K562 (cell line): ENCODE measurements around the gene SLC25A51. TPM values are rescaled to one million over a fixed set of nuclear protein-coding genes. Genes with fewer than 3 reads are reported as not detected.

Experiments
- ARID1B ChIP-seq: fragments of 450-650 bp; IDR thresholded peaks from 2 replicates; pipeline ENCODE4 v1.6.1; 2016; ENCODE audit warnings: antibody characterized with exemption, mild to moderate bottlenecking, inconsistent platforms
- ATF7 ChIP-seq: fragments of 450-650 bp; IDR thresholded peaks from 2 replicates; pipeline ENCODE4 v1.7.1; 2014; ENCODE audit warnings: mild to moderate bottlenecking, moderate library complexity
- BACH1 ChIP-seq: fragments of 200-800 bp; sonication (Bioruptor generic); IDR thresholded peaks from 2 replicates; pipeline ENCODE4 v1.6.1; 2016; ENCODE audit warnings: missing genetic modification characterization, missing compliant biosample characterization
- CAMTA2 ChIP-seq: fragments of 250-450 bp; sonication (Bioruptor Pico); conservative IDR thresholded peaks from 2 replicates; pipeline ENCODE4 v1.5.1; 2022
- CREB3L1 ChIP-seq: fragments of 450-650 bp; IDR thresholded peaks from 2 replicates; pipeline ENCODE4 v1.6.1; 2014; ENCODE audit warnings: low read depth, mild to moderate bottlenecking, moderate library complexity, borderline replicate concordance
- CREM ChIP-seq: IDR thresholded peaks from 2 replicates; pipeline ENCODE4 v1.6.1; 2014; ENCODE audit warnings: antibody characterized with exemption, low read depth
- DACH1 ChIP-seq: fragments of 450-650 bp; IDR thresholded peaks from 2 replicates; pipeline ENCODE4 v1.6.1; 2018; ENCODE audit not compliant: partially characterized antibody
- EGR1 ChIP-seq: fragments of 450-650 bp; conservative IDR thresholded peaks from 2 replicates; pipeline ENCODE4 v1.6.1; 2017; ENCODE audit warnings: mild to moderate bottlenecking
- HDAC6 ChIP-seq: IDR thresholded peaks from 2 replicates; pipeline ENCODE4 v1.6.1; 2012; ENCODE audit warnings: low read depth, mild to moderate bottlenecking, control low read depth, inconsistent platforms, low read length, moderate library complexity
- JUN ChIP-seq, 2 experiments: sonication (generic) in 1 of 2; formaldehyde crosslinking in 1 of 2; IDR thresholded peaks; 2 replicates each; pipeline versions ENCODE4 v1.6.1 to v1.8.0; 2012 to 2022; ENCODE audit warnings: borderline replicate concordance in 2 of 2, mild to moderate bottlenecking in 2 of 2, improper control_type of control experiment in 1 of 2, low read depth in 1 of 2, low read length in 1 of 2, missing genetic modification reagents in 1 of 2
- MIER1 ChIP-seq: fragments of 450-650 bp; IDR thresholded peaks from 2 replicates; pipeline ENCODE4 v1.6.1; 2016; ENCODE audit warnings: antibody characterized with exemption, mild to moderate bottlenecking, low read depth
- MNT ChIP-seq, 2 experiments: fragments of 450-650 bp; conservative IDR thresholded peaks; 2 replicates each; pipeline ENCODE4 v1.6.1; 2017; ENCODE audit warnings: mild to moderate bottlenecking in 2 of 2, moderate library complexity in 2 of 2
- NEUROD1 ChIP-seq: fragments of 150-350 bp; IDR thresholded peaks from 2 replicates; pipeline ENCODE4 v1.6.1; 2014; ENCODE audit warnings: borderline replicate concordance, low read length, low read depth; ENCODE audit not compliant: partially characterized antibody
- PHF8 ChIP-seq: fragments of 200-600 bp; sonication (generic); IDR thresholded peaks from 2 replicates; pipeline ENCODE4 v1.6.1; 2012; ENCODE audit warnings: mixed run types, mild to moderate bottlenecking, inconsistent platforms, low read length, moderate library complexity, borderline replicate concordance
- POLR2B ChIP-seq: fragments of 450-650 bp; IDR thresholded peaks from 2 replicates; pipeline ENCODE4 v1.6.1; 2018; ENCODE audit warnings: low read depth; ENCODE audit not compliant: partially characterized antibody
- POLR2H ChIP-seq: IDR thresholded peaks from 2 replicates; pipeline ENCODE4 v1.6.1; 2016; ENCODE audit warnings: missing genetic modification characterization, low read depth, mild to moderate bottlenecking, control low read depth, missing compliant biosample characterization, moderate library complexity
- PYGO2 ChIP-seq: fragments of 450-650 bp; IDR thresholded peaks from 2 replicates; pipeline ENCODE4 v1.6.1; 2016; ENCODE audit warnings: mild to moderate bottlenecking, missing genetic modification characterization, moderate library complexity, missing compliant biosample characterization
- SNIP1 ChIP-seq: fragments of 450-650 bp; IDR thresholded peaks from 2 replicates; pipeline ENCODE4 v1.7.1; 2017; ENCODE audit warnings: low read depth, mild to moderate bottlenecking
- TRIM28 ChIP-seq: fragments of 450-650 bp; IDR thresholded peaks from 2 replicates; pipeline ENCODE4 v1.6.1; 2017
- YY1 ChIP-seq, 3 experiments: IDR thresholded peaks; 2 replicates each; pipeline ENCODE4 v1.6.1; 2011; ENCODE audit warnings: low read length in 2 of 3, mild to moderate bottlenecking in 2 of 3, moderate library complexity in 2 of 3, borderline replicate concordance in 1 of 3, control low read depth in 1 of 3, low read depth in 1 of 3; ENCODE audit not compliant: insufficient read depth in 3 of 3, insufficient replicate concordance in 2 of 3, control insufficient read depth in 1 of 3, insufficient read length in 1 of 3; ENCODE audit errors: extremely low read depth in 1 of 3
- ZBTB8A ChIP-seq: fragments of 450-650 bp; IDR thresholded peaks from 2 replicates; pipeline ENCODE4 v1.6.1; 2018; ENCODE audit warnings: mild to moderate bottlenecking, moderate library complexity; ENCODE audit not compliant: partially characterized antibody
- ZKSCAN1 ChIP-seq: fragments of 150-350 bp; IDR thresholded peaks from 2 replicates; pipeline ENCODE4 v1.6.1; 2016; ENCODE audit warnings: low read depth, low read length
- ZNF41 ChIP-seq: fragments of 250-450 bp; sonication (Bioruptor Pico); conservative IDR thresholded peaks from 2 replicates; pipeline ENCODE4 v1.4.0; 2020; ENCODE audit warnings: mild to moderate bottlenecking
- ZSCAN29 ChIP-seq: fragments of 450-650 bp; IDR thresholded peaks from 2 replicates; pipeline ENCODE4 v1.6.1; 2017
- polyA plus RNA-seq, 8 experiments: library from polyadenylated mRNA; depleted of rRNA in 4 of 8; stranded (reverse) in 5 of 8; unstranded in 3 of 8; fragments of >200 nt; fragmentation: Nextera tagmentation in 2 of 8; fragmentation: Illumina TruSeq in 1 of 8; extraction: Ambion mirVana in 2 of 8; extraction: Trizol in 1 of 8; gene quantifications; 2 replicates each; pipeline versions ENCODE4 v1.2.1 to v1.2.3, GENCODE V29; 2011 to 2014; ENCODE audit warnings: inconsistent platforms in 1 of 8, missing spikeins in 1 of 8
- total RNA-seq, 7 experiments: library from RNA; depleted of rRNA in 6 of 7; stranded (reverse); fragments of >200 nt in 6 of 7; fragmentation: Illumina TruSeq in 2 of 7; extraction: Trizol in 2 of 7; gene quantifications; 2 replicates each; pipeline versions ENCODE4 v1.2.1 to v1.2.3, GENCODE V29; 2011 to 2021; ENCODE audit warnings: low replicate concordance in 1 of 7
- TF ChIP-seq, protein P1 (sequence below): fragments of 450-650 bp; IDR thresholded peaks from 2 replicates; pipeline ENCODE4 v1.6.1; 2016; ENCODE audit warnings: antibody characterized with exemption

Gene SLC25A51
- total and polyA plus RNA-seq, 9 of the 15 experiments (the other 6 are each of a cell fraction or from before 2014, with no cell fraction given): 9.1 to 40.7 (median 24.5) TPM

DNA sequence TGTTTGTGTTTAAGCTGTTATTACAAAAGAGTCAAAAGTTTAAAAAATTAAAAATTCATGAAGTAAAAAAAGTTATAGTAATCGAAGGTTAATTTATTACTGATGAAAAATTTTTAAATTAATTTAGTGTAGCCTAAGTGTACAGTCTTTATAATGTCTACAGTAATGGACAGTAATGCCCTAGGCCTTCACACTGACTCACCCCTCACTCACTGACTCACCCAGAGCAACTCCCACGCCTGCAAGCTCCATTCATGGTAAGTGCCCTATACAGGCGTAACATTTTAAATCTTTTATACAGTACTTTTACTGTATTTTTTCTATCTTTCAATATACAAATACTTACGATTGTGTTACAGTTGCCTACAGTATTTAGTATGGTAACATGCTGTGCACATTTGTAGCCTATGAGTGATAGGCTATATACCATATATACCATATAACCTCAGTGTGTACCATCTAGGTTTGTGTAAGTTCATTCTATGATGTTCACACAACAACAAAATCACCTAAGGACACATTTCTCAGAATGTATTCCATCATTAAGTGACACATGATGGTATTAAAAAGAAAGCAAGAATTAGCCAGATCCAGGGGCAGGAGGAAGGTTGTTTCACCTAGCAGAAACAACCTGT is 63.2 kb downstream of the SLC25A51 start (continued):
- TF ChIP-seq MNT (conservative IDR thresholded peaks at IDR 0.05) (0 out of 4 replicates have a peak, but pooled peaks of 1 of the 2 experiments have one; percentile 11), YY1 (IDR thresholded peaks at IDR 0.05; ENCODE audit: borderline replicate concordance in 1 of 3, control insufficient read depth in 1 of 3, extremely low read depth in 1 of 3, insufficient read depth in 3 of 3, insufficient read length in 1 of 3, insufficient replicate concordance in 2 of 3, low read depth in 1 of 3, low read length in 2 of 3) (no peak), ARID1B (peak; percentile 95), TRIM28 (no peak), PHF8 (no peak), CREM (peak; percentile 46; the same call in 1 of the 2 replicates), ZSCAN29 (no peak), ZBTB8A (no peak), SNIP1 (no peak), ATF7 (peak; percentile 60; the same call in 1 of the 2 replicates), DACH1 (no peak), MIER1 (no peak; the same call in 1 of the 2 replicates), NEUROD1 (peak; percentile 92), CREB3L1 (no peak), ZNF41 (CRISPR knock-in tag) (no peak), POLR2B (no peak), HDAC6 (no peak), EGR1 (peak; percentile 93), CAMTA2 (CRISPR knock-in tag) (no peak), JUN (IDR thresholded peaks at IDR 0.05; ENCODE audit: borderline replicate concordance, low read depth, low read length) (peak; percentile 100), JUN (CRISPR knock-in tag; IDR thresholded peaks at IDR 0.05; ENCODE audit: borderline replicate concordance) (peak; percentile 63; the same call in 1 of the 2 replicates), BACH1 (tag) (no peak), ZKSCAN1 (no peak), POLR2H (peak; percentile 76), PYGO2 (tag) (no peak)
- TF ChIP-seq, protein P1, sequence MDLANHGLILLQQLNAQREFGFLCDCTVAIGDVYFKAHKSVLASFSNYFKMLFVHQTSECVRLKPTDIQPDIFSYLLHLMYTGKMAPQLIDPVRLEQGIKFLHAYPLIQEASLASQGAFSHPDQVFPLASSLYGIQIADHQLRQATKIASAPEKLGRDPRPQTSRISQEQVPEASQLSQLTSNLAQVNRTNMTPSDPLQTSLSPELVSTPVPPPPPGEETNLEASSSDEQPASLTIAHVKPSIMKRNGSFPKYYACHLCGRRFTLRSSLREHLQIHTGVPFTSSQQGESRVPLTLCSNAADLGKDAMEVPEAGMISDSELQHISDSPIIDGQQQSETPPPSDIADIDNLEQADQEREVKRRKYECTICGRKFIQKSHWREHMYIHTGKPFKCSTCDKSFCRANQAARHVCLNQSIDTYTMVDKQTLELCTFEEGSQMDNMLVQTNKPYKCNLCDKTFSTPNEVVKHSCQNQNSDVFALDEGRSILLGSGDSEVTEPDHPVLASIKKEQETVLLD: no peak
